Measurements from ENCODE around the gene ETNK1. TPM values are rescaled to one million over a fixed set of nuclear protein-coding genes. Genes with fewer than 3 reads are reported as not detected.
A peak's percentile ranks its signal among the peaks of the same experiment; 100 is the strongest.
"Not testable (repeated sequence)": the region's sequence is repeated elsewhere in the genome, so short reads cannot be mapped to it uniquely, and the experiment has no call there.

ETNK1 gene
- polyA plus RNA-seq, 1 donor: 96.9 TPM

- DNase-seq: peak; percentile 78 to 90
- Histone ChIP-seq H3K4me1 (ENCODE audit: control insufficient read depth, insufficient read depth, low read length) (peaks cover 23% of the 10 kb centered on the region), H3K9me3 (ENCODE audit: control insufficient read depth, low read depth, low read length) (no peaks in the 10 kb centered on the region), H3K27ac (ENCODE audit: low read length) (peak overlapping the region; percentile 85), H3K4me3 (ENCODE audit: low read length) (no peak overlapping the region), H3K27me3 (ENCODE audit: control insufficient read depth, insufficient read depth, low read length) (no peaks in the 10 kb centered on the region), H3K36me3 (ENCODE audit: control insufficient read depth, insufficient read depth, low read length) (no peaks in the 10 kb centered on the region)
- no CpG with 5 or more reads among the region's 2 CpGs for WGBS (ENCODE audit: insufficient coverage, low lambda C conversion rate)
Observed at GRCh38 chr12:22598141-22598762, 26.7 kb upstream of the ETNK1 start.

GRCh38 chr12:22598763-22599161 is 26.2 kb upstream of the ETNK1 start:
- peak; percentile 73 to 89 for DNase-seq
- Histone ChIP-seq H3K27me3 (ENCODE audit: control insufficient read depth, insufficient read depth, low read length) (no peaks in the 10 kb centered on the region), H3K9me3 (ENCODE audit: control insufficient read depth, low read depth, low read length) (no peaks in the 10 kb centered on the region), H3K4me1 (ENCODE audit: control insufficient read depth, insufficient read depth, low read length) (peaks cover 23% of the 10 kb centered on the region), H3K27ac (ENCODE audit: low read length) (peak overlapping the region; percentile 85), H3K36me3 (ENCODE audit: control insufficient read depth, insufficient read depth, low read length) (no peaks in the 10 kb centered on the region), H3K4me3 (ENCODE audit: low read length) (no peak overlapping the region)
- WGBS (ENCODE audit: insufficient coverage, low lambda C conversion rate): 41% methylated on average over 3 of the region's 4 CpGs

GRCh38 chr12:22600181-22600580 is 24.8 kb upstream of the ETNK1 start:
- no CpG with 5 or more reads among the region's 4 CpGs for WGBS (ENCODE audit: insufficient coverage, low lambda C conversion rate)
- Histone ChIP-seq H3K36me3 (ENCODE audit: control insufficient read depth, insufficient read depth, low read length) (no peaks in the 10 kb centered on the region), H3K27ac (ENCODE audit: low read length) (peak overlapping the region; percentile 85), H3K4me3 (ENCODE audit: low read length) (no peak overlapping the region), H3K4me1 (ENCODE audit: control insufficient read depth, insufficient read depth, low read length) (peaks cover 23% of the 10 kb centered on the region), H3K9me3 (ENCODE audit: control insufficient read depth, low read depth, low read length) (no peaks in the 10 kb centered on the region), H3K27me3 (ENCODE audit: control insufficient read depth, insufficient read depth, low read length) (no peaks in the 10 kb centered on the region)
- DNase-seq: peak; percentile 80 to 94

GRCh38 chr12:22609501-22609900 is 15.5 kb upstream of the ETNK1 start:
- H3K4me1 ChIP-seq (ENCODE audit: control insufficient read depth, insufficient read depth, low read length): no peaks in the 10 kb centered on the region

GRCh38 chr12:22610131-22610530 is 14.8 kb upstream of the ETNK1 start:
- Histone ChIP-seq H3K9me3 (ENCODE audit: control insufficient read depth, low read depth, low read length) (no peaks in the 10 kb centered on the region), H3K4me3 (ENCODE audit: low read length) (no peak overlapping the region), H3K4me1 (ENCODE audit: control insufficient read depth, insufficient read depth, low read length) (no peaks in the 10 kb centered on the region), H3K27ac (ENCODE audit: low read length) (no peak overlapping the region), H3K27me3 (ENCODE audit: control insufficient read depth, insufficient read depth, low read length) (no peaks in the 10 kb centered on the region), H3K36me3 (ENCODE audit: control insufficient read depth, insufficient read depth, low read length) (no peaks in the 10 kb centered on the region)
- WGBS (ENCODE audit: insufficient coverage, low lambda C conversion rate): 100% methylated on average over 1 of the region's 3 CpGs
- no peak for DNase-seq

More at GRCh38 chr12:22609501-22609900, 15.5 kb upstream of the ETNK1 start:
- Histone ChIP-seq H3K4me3 (ENCODE audit: low read length) (no peak overlapping the region), H3K27ac (ENCODE audit: low read length) (no peak overlapping the region), H3K9me3 (ENCODE audit: control insufficient read depth, low read depth, low read length) (no peaks in the 10 kb centered on the region), H3K36me3 (ENCODE audit: control insufficient read depth, insufficient read depth, low read length) (no peaks in the 10 kb centered on the region), H3K27me3 (ENCODE audit: control insufficient read depth, insufficient read depth, low read length) (no peaks in the 10 kb centered on the region)
- no peak for DNase-seq
- 58% methylated on average over 2 of the region's 4 CpGs for WGBS (ENCODE audit: insufficient coverage, low lambda C conversion rate)

GRCh38 chr12:22612822-22613221 is 12.1 kb upstream of the ETNK1 start:
- H3K4me3 ChIP-seq (ENCODE audit: low read length); H3K4me1 ChIP-seq (ENCODE audit: control insufficient read depth, insufficient read depth, low read length); DNase-seq; H3K27me3 ChIP-seq (ENCODE audit: control insufficient read depth, insufficient read depth, low read length); H3K27ac ChIP-seq (ENCODE audit: low read length); H3K9me3 ChIP-seq (ENCODE audit: control insufficient read depth, low read depth, low read length); H3K36me3 ChIP-seq (ENCODE audit: control insufficient read depth, insufficient read depth, low read length): not testable (repeated sequence)
- WGBS (ENCODE audit: insufficient coverage, low lambda C conversion rate): no CpG with 5 or more reads among the region's 6 CpGs

GRCh38 chr12:22615963-22616501 is 8.9 kb upstream of the ETNK1 start:
- no peak overlapping the region for H3K4me3 ChIP-seq (ENCODE audit: low read length)
- WGBS (ENCODE audit: insufficient coverage, low lambda C conversion rate): 100% methylated on average over 1 of the region's 2 CpGs
- DNase-seq: no peak

GRCh38 chr12:22617630-22618029 is 7.3 kb upstream of the ETNK1 start:
- no peak for DNase-seq
- Histone ChIP-seq H3K4me1 (ENCODE audit: control insufficient read depth, insufficient read depth, low read length) (no peaks in the 10 kb centered on the region), H3K27me3 (ENCODE audit: control insufficient read depth, insufficient read depth, low read length) (no peaks in the 10 kb centered on the region), H3K27ac (ENCODE audit: low read length) (no peak overlapping the region), H3K9me3 (ENCODE audit: control insufficient read depth, low read depth, low read length) (peaks cover 4% of the 10 kb centered on the region), H3K4me3 (ENCODE audit: low read length) (no peak overlapping the region), H3K36me3 (ENCODE audit: control insufficient read depth, insufficient read depth, low read length) (no peaks in the 10 kb centered on the region)
- WGBS (ENCODE audit: insufficient coverage, low lambda C conversion rate): 100% methylated on average over 2 of the region's 2 CpGs

More at GRCh38 chr12:22615963-22616501, 8.9 kb upstream of the ETNK1 start:
- Histone ChIP-seq H3K4me1 (ENCODE audit: control insufficient read depth, insufficient read depth, low read length) (no peaks in the 10 kb centered on the region), H3K27ac (ENCODE audit: low read length) (no peak overlapping the region), H3K27me3 (ENCODE audit: control insufficient read depth, insufficient read depth, low read length) (no peaks in the 10 kb centered on the region), H3K9me3 (ENCODE audit: control insufficient read depth, low read depth, low read length) (peaks cover 4% of the 10 kb centered on the region), H3K36me3 (ENCODE audit: control insufficient read depth, insufficient read depth, low read length) (no peaks in the 10 kb centered on the region)

- peak overlapping the region; percentile 75 for H3K4me3 ChIP-seq (ENCODE audit: low read length)
Observed at GRCh38 chr12:22624548-22624869, 462 bp upstream of the ETNK1 start.

GRCh38 chr12:22625762-22626294 is 857 bp downstream of the ETNK1 start:
- no peaks in the 10 kb centered on the region for H3K27me3 ChIP-seq (ENCODE audit: control insufficient read depth, insufficient read depth, low read length)
- H3K4me1 ChIP-seq (ENCODE audit: control insufficient read depth, insufficient read depth, low read length): peaks cover 5% of the 10 kb centered on the region
- WGBS (ENCODE audit: insufficient coverage, low lambda C conversion rate): no CpG with 5 or more reads among the region's 18 CpGs
- DNase-seq: peak in 1 of 2 donors; percentile 44
- peaks cover 4% of the 10 kb centered on the region for H3K9me3 ChIP-seq (ENCODE audit: control insufficient read depth, low read depth, low read length)
- H3K4me3 ChIP-seq (ENCODE audit: low read length): peak overlapping the region; percentile 75
- H3K27ac ChIP-seq (ENCODE audit: low read length): peak overlapping the region; percentile 97
- no peaks in the 10 kb centered on the region for H3K36me3 ChIP-seq (ENCODE audit: control insufficient read depth, insufficient read depth, low read length)

More at GRCh38 chr12:22624548-22624869, 462 bp upstream of the ETNK1 start:
- Histone ChIP-seq H3K27me3 (ENCODE audit: control insufficient read depth, insufficient read depth, low read length) (no peaks in the 10 kb centered on the region), H3K9me3 (ENCODE audit: control insufficient read depth, low read depth, low read length) (peaks cover 4% of the 10 kb centered on the region), H3K27ac (ENCODE audit: low read length) (peak overlapping the region; percentile 97), H3K36me3 (ENCODE audit: control insufficient read depth, insufficient read depth, low read length) (no peaks in the 10 kb centered on the region), H3K4me1 (ENCODE audit: control insufficient read depth, insufficient read depth, low read length) (peaks cover 5% of the 10 kb centered on the region)
- no peak for DNase-seq
- WGBS (ENCODE audit: insufficient coverage, low lambda C conversion rate): 33% methylated on average over 2 of the region's 10 CpGs

GRCh38 chr12:22626406-22626805 is 1.4 kb downstream of the ETNK1 start:
- H3K27ac ChIP-seq (ENCODE audit: low read length): peak overlapping the region; percentile 97
- WGBS (ENCODE audit: insufficient coverage, low lambda C conversion rate): 18% methylated on average over 2 of the region's 4 CpGs
- peak in 1 of 2 donors; percentile 41 for DNase-seq
- peak overlapping the region; percentile 75 for H3K4me3 ChIP-seq (ENCODE audit: low read length)
- H3K4me1 ChIP-seq (ENCODE audit: control insufficient read depth, insufficient read depth, low read length): peaks cover 5% of the 10 kb centered on the region
- H3K9me3 ChIP-seq (ENCODE audit: control insufficient read depth, low read depth, low read length): peaks cover 4% of the 10 kb centered on the region
- no peaks in the 10 kb centered on the region for H3K27me3 ChIP-seq (ENCODE audit: control insufficient read depth, insufficient read depth, low read length)
- peaks cover 2% of the 10 kb centered on the region for H3K36me3 ChIP-seq (ENCODE audit: control insufficient read depth, insufficient read depth, low read length)

Measured in large intestine (tissue), 3 donors.